ENCODE data around the gene PIGU. TPM values are rescaled to one million over a fixed set of nuclear protein-coding genes. Genes with fewer than 3 reads are reported as not detected.

The PIGU gene
- total and polyA plus RNA-seq, 2 donors (not counting 3 experiments of a cell fraction or from before 2014, with no cell fraction given): 20.3 to 81.8 TPM

GRCh38 chr20:34547844-34548613 is 128.9 kb downstream of the PIGU start:
- FAIRE-seq: no peak

More at GRCh38 chr20:34547844-34548613, 128.9 kb downstream of the PIGU start:
- no peak for DNase-seq (ENCODE audit: low read depth, low spot score)
- H3K27ac ChIP-seq (ENCODE audit: insufficient read depth, low read depth, low read length): no peak overlapping the region
- dilution Hi-C loops (cut with MboI; ENCODE audit: extremely low pct_ligation_motif_present, low sequenced_read_pairs): no loop called here
- no peaks in the 10 kb centered on the region for H4K20me1 ChIP-seq (replicated peaks; ENCODE audit: control insufficient read depth, extremely low read depth, insufficient read depth, low read length)
- TF ChIP-seq JUN (IDR thresholded peaks at IDR 0.05; ENCODE audit: borderline replicate concordance, insufficient read depth, insufficient read length, low read depth) (no peak), CTCF (IDR thresholded peaks at IDR 0.05; ENCODE audit: extremely low read depth in 1 of 2, insufficient read depth in 1 of 2, low read depth in 1 of 2, low read length in 2 of 2) (no peak), GATA2 (IDR thresholded peaks at IDR 0.05; ENCODE audit: insufficient read depth, insufficient read length, low read depth, low read length) (no peak), MAX (IDR thresholded peaks at IDR 0.05; ENCODE audit: insufficient read depth, insufficient read length) (no peak), POLR2AphosphoS5 (IDR thresholded peaks at IDR 0.05; ENCODE audit: insufficient read depth, low read depth, low read length) (no peak), FOS (IDR thresholded peaks at IDR 0.05; ENCODE audit: borderline replicate concordance, insufficient read depth, low read length) (no peak), EZH2 (IDR thresholded peaks at IDR 0.05; ENCODE audit: borderline replicate concordance, low read depth, low read length, severe bottlenecking) (no peak), MYC (IDR thresholded peaks at IDR 0.05; ENCODE audit: low read depth, low read length) (no peak), POLR2A (IDR thresholded peaks at IDR 0.05; ENCODE audit: low read depth, low read length) (no peak)
- CTCF ChIA-PET: interaction anchor here (1.0 to 1.6 kb wide), 2 partner anchors 10 to 14 kb away, joined by 4 to 7 read pairs; no protein-coding TSS in a partner anchor
- H3K9me3 ChIP-seq (replicated peaks; ENCODE audit: control insufficient read depth, insufficient read depth, low read length): no peaks in the 10 kb centered on the region
- H2AFZ ChIP-seq (ENCODE audit: low read depth, low read length): no peak overlapping the region
- no TSS peak for BruUV-seq (replicated peaks)
- H3K9me1 ChIP-seq (replicated peaks; ENCODE audit: control insufficient read depth, extremely low read depth, insufficient read depth, low read length): no peaks in the 10 kb centered on the region
- intact Hi-C loops (cut with micrococcal nuclease): no loop called here
- no peaks in the 10 kb centered on the region for H3K79me2 ChIP-seq (ENCODE audit: control insufficient read depth, insufficient read depth, low read length)
- H3K36me3 ChIP-seq (ENCODE audit: control insufficient read depth in 2 of 2, extremely low read depth in 1 of 2, insufficient read depth in 2 of 2, low read length in 2 of 2): no peaks in the 10 kb centered on the region
- no peak overlapping the region for H3K9ac ChIP-seq (replicated peaks; ENCODE audit: extremely low read depth, insufficient read depth, low read length)
- no peaks in the 10 kb centered on the region for H3K4me1 ChIP-seq (ENCODE audit: control insufficient read depth, extremely low read depth, insufficient read depth, low read length)
- H3K4me3 ChIP-seq (replicated peaks in 1 of 3; ENCODE audit: insufficient read depth in 1 of 3, low read depth in 1 of 3, low read length in 3 of 3): no peak overlapping the region
- POLR2A ChIA-PET: no interaction called here
- H3K4me2 ChIP-seq (ENCODE audit: insufficient read depth, low read length): no peak overlapping the region
- no peaks in the 10 kb centered on the region for H3K27me3 ChIP-seq (ENCODE audit: control insufficient read depth in 2 of 2, insufficient read depth in 2 of 2, low read length in 2 of 2)

Measured in endothelial cell of umbilical vein (primary cell).